ENCODE measurements around the gene INTS7.

INTS7 gene

DNA sequence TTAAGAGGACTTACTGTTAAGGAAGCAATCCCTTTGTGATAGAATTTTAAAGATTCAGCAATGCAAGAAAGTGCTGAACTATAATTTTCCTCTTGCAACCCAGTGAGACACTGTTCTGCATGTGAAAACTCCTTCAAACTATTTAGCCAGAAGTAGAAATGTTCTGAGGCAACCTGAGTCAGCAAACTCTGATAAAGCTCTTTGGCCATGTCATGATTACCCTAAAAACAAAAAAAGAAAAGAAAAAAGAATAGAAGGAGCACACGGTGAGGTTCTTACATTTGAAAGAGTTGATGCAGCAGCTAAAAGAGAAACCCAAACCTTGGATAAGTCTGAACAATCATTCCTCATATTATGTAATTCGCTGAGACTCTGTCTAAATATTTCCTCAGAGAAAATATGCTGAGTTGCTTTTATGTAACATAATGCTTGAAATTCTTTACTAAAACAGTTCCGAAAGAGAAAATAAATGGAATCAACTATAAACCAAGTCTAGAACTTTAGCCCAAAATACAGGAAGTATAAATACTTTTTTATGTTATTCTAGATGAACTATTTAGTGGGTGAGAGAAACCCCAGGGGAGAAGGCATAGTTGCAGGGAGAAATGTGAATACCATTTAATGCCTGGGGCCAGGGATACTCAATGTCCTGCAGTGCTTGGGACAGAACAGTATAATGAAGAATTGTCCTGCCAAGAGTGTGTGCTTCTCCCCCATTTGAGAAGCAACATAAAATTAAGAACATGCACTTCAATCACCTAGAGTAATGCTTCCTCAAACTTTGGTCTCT, 60.0 kb downstream of the INTS7 start:
- no peak overlapping the region for H3K4me2 ChIP-seq (ENCODE audit: low read depth, low read length, poor library complexity, severe bottlenecking)

GRCh38 chr1:211973541-211973940, 61.8 kb downstream of the INTS7 start:
- Histone ChIP-seq H3K4me1 (ENCODE audit: insufficient read depth, low read length, poor library complexity, severe bottlenecking) (no peaks in the 10 kb centered on the region), H4K20me1 (ENCODE audit: insufficient read depth, low read length, poor library complexity, severe bottlenecking) (no peaks in the 10 kb centered on the region), H3K4me3 (ENCODE audit: low read length, poor library complexity, severe bottlenecking) (no peak overlapping the region), H2AFZ (ENCODE audit: low read length) (no peak overlapping the region), H3K36me3 (ENCODE audit: insufficient read depth, low read length) (peaks cover 56% of the 10 kb centered on the region), H3K9me3 (ENCODE audit: insufficient read depth, low read depth, low read length) (no peaks in the 10 kb centered on the region), H3K9ac (ENCODE audit: low read depth, low read length, poor library complexity, severe bottlenecking) (no peak overlapping the region), H3K27me3 (ENCODE audit: insufficient read depth, low read length, poor library complexity, severe bottlenecking) (no peaks in the 10 kb centered on the region), H3F3A (ENCODE audit: low read depth) (no peaks in the 10 kb centered on the region), H3K79me2 (ENCODE audit: insufficient read depth, low read length) (no peaks in the 10 kb centered on the region), H3K4me2 (ENCODE audit: low read depth, low read length, poor library complexity, severe bottlenecking) (no peak overlapping the region), H3K9me2 (replicated peaks; ENCODE audit: low read depth, low read length) (no peaks in the 10 kb centered on the region)
- TF ChIP-seq, protein P1, sequence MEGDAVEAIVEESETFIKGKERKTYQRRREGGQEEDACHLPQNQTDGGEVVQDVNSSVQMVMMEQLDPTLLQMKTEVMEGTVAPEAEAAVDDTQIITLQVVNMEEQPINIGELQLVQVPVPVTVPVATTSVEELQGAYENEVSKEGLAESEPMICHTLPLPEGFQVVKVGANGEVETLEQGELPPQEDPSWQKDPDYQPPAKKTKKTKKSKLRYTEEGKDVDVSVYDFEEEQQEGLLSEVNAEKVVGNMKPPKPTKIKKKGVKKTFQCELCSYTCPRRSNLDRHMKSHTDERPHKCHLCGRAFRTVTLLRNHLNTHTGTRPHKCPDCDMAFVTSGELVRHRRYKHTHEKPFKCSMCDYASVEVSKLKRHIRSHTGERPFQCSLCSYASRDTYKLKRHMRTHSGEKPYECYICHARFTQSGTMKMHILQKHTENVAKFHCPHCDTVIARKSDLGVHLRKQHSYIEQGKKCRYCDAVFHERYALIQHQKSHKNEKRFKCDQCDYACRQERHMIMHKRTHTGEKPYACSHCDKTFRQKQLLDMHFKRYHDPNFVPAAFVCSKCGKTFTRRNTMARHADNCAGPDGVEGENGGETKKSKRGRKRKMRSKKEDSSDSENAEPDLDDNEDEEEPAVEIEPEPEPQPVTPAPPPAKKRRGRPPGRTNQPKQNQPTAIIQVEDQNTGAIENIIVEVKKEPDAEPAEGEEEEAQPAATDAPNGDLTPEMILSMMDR (conservative IDR thresholded peaks at IDR 0.05; ENCODE audit: low read length): no peak
- TF ChIP-seq EZH2phosphoT487 (IDR thresholded peaks at IDR 0.05; ENCODE audit: borderline replicate concordance): no peak

More for the DNA sequence above, 60.0 kb downstream of the INTS7 start:
- H3K36me3 ChIP-seq (ENCODE audit: insufficient read depth, low read length): peaks cover 74% of the 10 kb centered on the region
- no peaks in the 10 kb centered on the region for H3K9me3 ChIP-seq (ENCODE audit: insufficient read depth, low read depth, low read length)
- no peaks in the 10 kb centered on the region for H3K79me2 ChIP-seq (ENCODE audit: insufficient read depth, low read length)
- H3K27me3 ChIP-seq (ENCODE audit: insufficient read depth, low read length, poor library complexity, severe bottlenecking): no peaks in the 10 kb centered on the region
- TF ChIP-seq EZH2phosphoT487 (IDR thresholded peaks at IDR 0.05; ENCODE audit: borderline replicate concordance): no peak
- TF ChIP-seq, protein P1 (conservative IDR thresholded peaks at IDR 0.05; ENCODE audit: low read length): no peak
- no peaks in the 10 kb centered on the region for H4K20me1 ChIP-seq (ENCODE audit: insufficient read depth, low read length, poor library complexity, severe bottlenecking)
- H3K4me3 ChIP-seq (ENCODE audit: low read length, poor library complexity, severe bottlenecking): no peak overlapping the region
- no peaks in the 10 kb centered on the region for H3K4me1 ChIP-seq (ENCODE audit: insufficient read depth, low read length, poor library complexity, severe bottlenecking)
- H3F3A ChIP-seq (ENCODE audit: low read depth): no peaks in the 10 kb centered on the region
- H3K9me2 ChIP-seq (replicated peaks; ENCODE audit: low read depth, low read length): no peaks in the 10 kb centered on the region
- no peak overlapping the region for H2AFZ ChIP-seq (ENCODE audit: low read length)
- no peak overlapping the region for H3K9ac ChIP-seq (ENCODE audit: low read depth, low read length, poor library complexity, severe bottlenecking)

- Histone ChIP-seq H3K36me3 (ENCODE audit: insufficient read depth, low read length) (peaks cover 38% of the 10 kb centered on the region), H3K9me2 (replicated peaks; ENCODE audit: low read depth, low read length) (no peaks in the 10 kb centered on the region; the same call in 1 of the 2 replicates), H3K27me3 (ENCODE audit: insufficient read depth, low read length, poor library complexity, severe bottlenecking) (no peaks in the 10 kb centered on the region), H3K4me3 (ENCODE audit: low read length, poor library complexity, severe bottlenecking) (no peak overlapping the region), H4K20me1 (ENCODE audit: insufficient read depth, low read length, poor library complexity, severe bottlenecking) (no peaks in the 10 kb centered on the region), H3K4me2 (ENCODE audit: low read depth, low read length, poor library complexity, severe bottlenecking) (no peak overlapping the region), H3K79me2 (ENCODE audit: insufficient read depth, low read length) (peaks cover 5% of the 10 kb centered on the region; the same call in 1 of the 2 replicates), H3K9ac (ENCODE audit: low read depth, low read length, poor library complexity, severe bottlenecking) (no peak overlapping the region), H3K4me1 (ENCODE audit: insufficient read depth, low read length, poor library complexity, severe bottlenecking) (no peaks in the 10 kb centered on the region), H3F3A (ENCODE audit: low read depth) (no peaks in the 10 kb centered on the region; the same call in 1 of the 2 replicates), H2AFZ (ENCODE audit: low read length) (no peak overlapping the region), H3K9me3 (ENCODE audit: insufficient read depth, low read depth, low read length) (no peaks in the 10 kb centered on the region)
- no peak for TF ChIP-seq EZH2phosphoT487 (IDR thresholded peaks at IDR 0.05; ENCODE audit: borderline replicate concordance)
- TF ChIP-seq, protein P1 (conservative IDR thresholded peaks at IDR 0.05; ENCODE audit: low read length): no peak
These were observed 67.0 kb downstream of the INTS7 start for GRCh38 chr1:211968200-211968834.
